Esophagus muscularis mucosa (tissue), 4 donors: ENCODE measurements around the gene BRD2.

Source experiments
- EP300 ChIP-seq: sonication (generic); formaldehyde crosslinking; IDR thresholded peaks from one replicate; pipeline ENCODE4 v1.6.1; 2017; ENCODE audit warnings: antibody characterized with exemption
- POLR2A ChIP-seq: fragments of 450-650 bp; IDR thresholded peaks from one replicate; pipeline ENCODE4 v1.6.1; 2017; ENCODE audit warnings: antibody characterized with exemption, moderate library complexity, mild to moderate bottlenecking, low read depth
- POLR2AphosphoS5 ChIP-seq, 2 donors: sonication (generic); formaldehyde crosslinking; IDR thresholded peaks; one replicate each; pipeline ENCODE4 v1.6.1; 2017; ENCODE audit warnings: antibody characterized with exemption in 2 of 2
- TF ChIP-seq, protein P1 (sequence below), 3 experiments: fragments of 200-600 bp in 2 of 3; fragments of 450-650 bp in 1 of 3; sonication (generic) in 2 of 3; IDR thresholded peaks; one replicate each; pipeline ENCODE4 v1.5.1; 2017 to 2019; ENCODE audit warnings: antibody characterized with exemption in 3 of 3, mild to moderate bottlenecking in 2 of 3, moderate library complexity in 1 of 3

DNA sequence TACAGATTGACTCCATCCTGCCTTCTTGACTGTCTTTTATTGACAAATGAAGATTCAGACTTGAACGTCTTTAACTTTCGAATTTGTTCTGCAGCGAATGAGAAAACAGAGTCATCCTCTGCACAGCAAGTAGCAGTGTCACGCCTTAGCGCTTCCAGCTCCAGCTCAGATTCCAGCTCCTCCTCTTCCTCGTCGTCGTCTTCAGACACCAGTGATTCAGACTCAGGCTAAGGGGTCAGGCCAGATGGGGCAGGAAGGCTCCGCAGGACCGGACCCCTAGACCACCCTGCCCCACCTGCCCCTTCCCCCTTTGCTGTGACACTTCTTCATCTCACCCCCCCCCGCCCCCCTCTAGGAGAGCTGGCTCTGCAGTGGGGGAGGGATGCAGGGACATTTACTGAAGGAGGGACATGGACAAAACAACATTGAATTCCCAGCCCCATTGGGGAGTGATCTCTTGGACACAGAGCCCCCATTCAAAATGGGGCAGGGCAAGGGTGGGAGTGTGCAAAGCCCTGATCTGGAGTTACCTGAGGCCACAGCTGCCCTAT, 12.2 kb downstream of the BRD2 start:
- TF ChIP-seq, protein P1, sequence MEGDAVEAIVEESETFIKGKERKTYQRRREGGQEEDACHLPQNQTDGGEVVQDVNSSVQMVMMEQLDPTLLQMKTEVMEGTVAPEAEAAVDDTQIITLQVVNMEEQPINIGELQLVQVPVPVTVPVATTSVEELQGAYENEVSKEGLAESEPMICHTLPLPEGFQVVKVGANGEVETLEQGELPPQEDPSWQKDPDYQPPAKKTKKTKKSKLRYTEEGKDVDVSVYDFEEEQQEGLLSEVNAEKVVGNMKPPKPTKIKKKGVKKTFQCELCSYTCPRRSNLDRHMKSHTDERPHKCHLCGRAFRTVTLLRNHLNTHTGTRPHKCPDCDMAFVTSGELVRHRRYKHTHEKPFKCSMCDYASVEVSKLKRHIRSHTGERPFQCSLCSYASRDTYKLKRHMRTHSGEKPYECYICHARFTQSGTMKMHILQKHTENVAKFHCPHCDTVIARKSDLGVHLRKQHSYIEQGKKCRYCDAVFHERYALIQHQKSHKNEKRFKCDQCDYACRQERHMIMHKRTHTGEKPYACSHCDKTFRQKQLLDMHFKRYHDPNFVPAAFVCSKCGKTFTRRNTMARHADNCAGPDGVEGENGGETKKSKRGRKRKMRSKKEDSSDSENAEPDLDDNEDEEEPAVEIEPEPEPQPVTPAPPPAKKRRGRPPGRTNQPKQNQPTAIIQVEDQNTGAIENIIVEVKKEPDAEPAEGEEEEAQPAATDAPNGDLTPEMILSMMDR (IDR thresholded peaks at IDR 0.05) = no peak
- no peak for TF ChIP-seq EP300
- TF ChIP-seq POLR2A = no peak
- no peak for TF ChIP-seq POLR2AphosphoS5 (IDR thresholded peaks at IDR 0.05)
